HTR-8/SVneo (cell line): ENCODE results near the gene TOGARAM2.

Source experiments
- DNase-seq: peaks from one replicate; pipeline ENCODE4 v3.0.0; 2011; ENCODE audit warnings: low spot score, mixed read lengths; ENCODE audit not compliant: insufficient read length
- FAIRE-seq: peaks from 2 replicates; lab custom pipeline; 2011; peaks lifted over from hg19 to GRCh38; lab: Jason Lieb, UNC

The TOGARAM2 gene

GRCh38 chr2:28995765-28996750, 15.0 kb downstream of the TOGARAM2 start:
- DNase-seq, result no peak
- FAIRE-seq, result no peak

GRCh38 chr2:28997237-28997846, 16.2 kb downstream of the TOGARAM2 start:
- FAIRE-seq (no peak), DNase-seq (no peak)

- FAIRE-seq, result no peak
- no peak for DNase-seq
These were observed 17.0 kb downstream of the TOGARAM2 start for GRCh38 chr2:28997847-28998735.

- no peak for DNase-seq
- no peak for FAIRE-seq
These were observed 19.4 kb downstream of the TOGARAM2 start for GRCh38 chr2:29000481-29000880.

DNA sequence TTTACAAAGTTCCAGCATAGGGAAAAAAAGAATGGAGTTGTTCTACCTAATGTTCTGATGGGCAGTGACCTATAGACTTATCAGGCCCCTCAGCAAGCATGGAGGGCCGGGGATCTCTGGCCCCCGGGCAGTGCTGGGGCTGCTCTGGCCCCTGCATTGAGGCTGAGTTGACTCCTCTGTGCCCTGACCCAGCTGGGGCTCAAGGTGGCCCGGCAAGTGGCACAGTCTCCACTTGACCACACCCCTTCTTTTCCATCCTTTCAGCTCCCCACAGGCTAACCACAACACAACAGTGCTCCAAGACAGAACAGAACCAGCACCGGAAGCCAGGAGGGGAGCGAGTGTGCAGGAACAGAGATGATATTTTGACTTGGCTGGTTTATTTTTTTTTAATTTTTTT, 19.9 kb downstream of the TOGARAM2 start:
- FAIRE-seq (no peak), DNase-seq (no peak)

DNA sequence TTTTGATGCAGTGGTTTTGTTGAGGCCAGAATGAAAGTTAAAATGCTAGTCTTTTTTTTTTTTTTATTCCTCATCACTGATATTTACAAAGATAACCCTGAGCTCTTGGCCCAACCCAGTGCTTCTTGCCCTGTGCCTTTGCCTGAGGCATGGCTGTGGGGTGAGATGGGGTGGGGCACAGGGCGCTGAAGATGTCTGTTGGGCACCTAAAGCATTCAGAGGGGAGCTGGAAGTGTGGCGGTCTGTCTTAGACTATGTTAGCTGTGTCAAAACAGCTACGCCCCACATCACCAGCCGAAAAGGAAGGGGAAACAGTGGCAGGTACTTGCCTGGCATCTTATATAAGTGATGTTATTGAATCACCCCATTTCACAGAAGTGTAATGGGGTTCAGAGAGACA, 20.7 kb downstream of the TOGARAM2 start:
- no peak for DNase-seq
- FAIRE-seq, result no peak

DNA sequence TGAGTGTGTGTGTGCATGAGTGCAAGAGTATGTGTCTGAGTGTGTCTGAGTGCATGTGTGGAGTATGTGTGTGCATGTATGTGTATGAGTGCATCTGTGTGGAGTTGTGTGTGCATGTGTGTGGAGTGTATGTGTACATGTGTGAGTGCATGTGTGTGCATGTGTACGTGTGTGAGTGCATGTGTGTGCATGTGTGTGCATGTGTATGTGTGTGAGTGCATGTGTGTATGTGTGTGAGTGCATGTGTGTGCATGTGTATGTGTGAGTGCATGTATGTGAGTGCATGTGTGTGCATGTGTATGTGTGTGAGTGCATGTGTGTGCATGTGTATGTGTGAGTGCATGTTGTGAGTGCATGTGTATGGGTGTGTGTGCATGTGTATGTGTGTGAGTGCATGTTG, 23.7 kb downstream of the TOGARAM2 start:
- DNase-seq, result no peak
- peak; percentile 100 for FAIRE-seq

DNA sequence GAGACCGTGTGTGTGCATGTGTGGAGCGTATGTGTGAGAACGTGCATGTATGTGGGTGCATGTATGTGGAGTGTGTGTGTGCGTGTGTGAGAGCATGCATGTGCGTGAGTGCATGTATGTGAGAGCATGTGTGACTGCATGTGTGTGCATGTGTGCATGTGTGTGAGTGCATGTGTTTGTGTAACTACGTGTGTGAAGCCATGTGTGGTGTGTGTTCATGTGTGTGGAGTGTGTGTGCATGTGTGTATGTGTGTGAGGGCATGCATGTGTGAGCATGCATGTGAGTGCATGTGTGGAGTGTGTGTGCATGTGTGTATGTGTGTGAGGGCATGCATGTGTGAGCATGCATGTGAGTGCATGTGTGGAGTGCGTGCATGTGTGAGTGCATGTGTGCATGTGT, 24.2 kb downstream of the TOGARAM2 start:
- DNase-seq (no peak), FAIRE-seq (no peak)

DNA sequence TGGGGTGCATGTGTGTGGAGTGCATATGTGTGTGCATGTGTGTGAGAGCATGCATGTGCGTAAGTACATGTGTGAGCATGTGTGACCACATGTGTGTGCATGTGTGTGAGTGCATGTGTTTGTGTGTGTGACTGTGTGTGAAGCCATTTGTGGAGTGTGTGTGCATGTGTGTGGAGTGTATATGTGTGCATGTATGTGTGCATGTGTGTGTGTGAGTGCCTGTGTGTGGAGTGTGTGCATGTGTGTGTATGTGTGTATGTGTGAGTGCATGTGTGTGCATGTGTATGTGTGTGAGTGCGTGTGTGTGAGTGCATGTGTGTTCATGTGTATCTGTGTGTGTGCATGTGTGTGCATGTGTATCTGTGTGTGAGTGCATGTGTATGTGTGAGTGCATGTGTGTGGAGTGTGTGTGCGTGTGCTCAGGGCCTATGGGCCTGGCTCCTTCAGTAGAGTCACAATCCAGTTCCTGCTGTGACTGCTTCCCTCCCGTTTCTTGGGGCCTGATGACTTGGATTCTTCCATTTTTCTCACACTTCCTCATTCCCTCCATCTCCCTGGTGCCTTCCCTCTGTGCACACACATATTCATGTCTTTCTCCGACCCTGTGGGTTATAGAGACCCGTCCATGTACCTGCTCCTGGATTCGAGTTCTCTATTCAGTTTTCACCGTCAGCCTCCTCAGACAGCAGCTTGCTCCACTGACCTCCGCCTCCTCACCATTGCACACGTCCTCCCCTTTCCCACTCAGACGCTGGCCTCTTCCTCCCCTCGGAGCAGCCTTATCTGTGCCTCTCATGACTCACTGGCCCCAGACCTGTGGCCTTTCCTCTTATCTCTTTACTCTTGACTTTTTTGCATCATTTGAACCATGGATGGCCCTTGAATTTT, 25.2 kb downstream of the TOGARAM2 start:
- no peak for FAIRE-seq

GRCh38 chr2:29006980-29007301, 25.8 kb downstream of the TOGARAM2 start:
- DNase-seq (no peak), FAIRE-seq (no peak)

More for the DNA sequence above, 25.2 kb downstream of the TOGARAM2 start:
- DNase-seq, result no peak

- FAIRE-seq, result no peak
- DNase-seq, result no peak
These were observed 28.2 kb downstream of the TOGARAM2 start for GRCh38 chr2:29009270-29009669.

- FAIRE-seq (no peak), DNase-seq (no peak)
These were observed 28.9 kb downstream of the TOGARAM2 start for GRCh38 chr2:29009711-29010677.

- FAIRE-seq (no peak), DNase-seq (no peak)
These were observed 29.8 kb downstream of the TOGARAM2 start for GRCh38 chr2:29010946-29011345.

DNA sequence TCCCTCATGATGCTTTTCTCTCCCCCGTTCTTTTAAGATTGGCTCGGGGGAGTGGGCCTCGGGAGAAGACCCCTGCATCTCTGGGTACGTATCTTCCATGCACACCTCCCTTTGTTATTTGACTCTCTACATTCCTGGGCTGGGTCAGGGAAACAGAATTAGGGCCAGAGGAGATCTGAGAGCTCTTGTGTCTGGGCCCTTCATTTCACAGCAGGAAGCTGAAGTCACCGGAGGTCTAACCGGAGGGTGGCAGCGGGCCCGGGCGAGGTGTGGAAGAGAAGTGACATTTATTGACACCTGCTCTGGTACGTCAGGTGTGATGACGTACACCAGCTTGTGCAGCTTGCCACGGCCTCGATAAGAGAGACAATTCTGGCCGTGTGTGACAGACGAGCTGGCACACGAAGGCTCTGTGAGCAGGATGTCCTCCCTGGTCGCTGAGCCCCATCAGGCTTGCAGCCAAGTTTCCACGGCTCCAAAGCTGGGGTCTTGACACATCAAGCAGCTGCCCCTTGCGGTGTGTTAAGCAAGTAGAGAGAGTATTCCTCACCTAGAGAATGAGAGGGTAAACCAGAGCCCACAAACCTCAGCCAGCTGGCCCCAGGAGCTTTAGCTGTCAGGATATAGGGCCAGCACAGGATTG, 30.4 kb downstream of the TOGARAM2 start:
- FAIRE-seq, result peak; percentile 20
- DNase-seq, result no peak

- DNase-seq, result no peak
- FAIRE-seq, result no peak
These were observed 31.1 kb downstream of the TOGARAM2 start for GRCh38 chr2:29012211-29012681.

- no peak for DNase-seq
- no peak for FAIRE-seq
These were observed 32.1 kb downstream of the TOGARAM2 start for GRCh38 chr2:29013057-29013780.

- FAIRE-seq (no peak), DNase-seq (no peak)
These were observed 33.2 kb downstream of the TOGARAM2 start for GRCh38 chr2:29014331-29014730.
